GM19324 (cell line): ENCODE measurements around the gene LDB3.
"Not testable (repeated sequence)": the region's sequence is repeated elsewhere in the genome, so short reads cannot be mapped to it uniquely, and the experiment has no call there.

Source experiments
- ATAC-seq: cut with Tn5 transposase; IDR thresholded peaks from one replicate; pipeline ENCODE4 v1.9.1; 2021; ENCODE audit warnings: mild to moderate bottlenecking, moderate library complexity; ENCODE audit not compliant: unreplicated experiment, low FRiP score

Gene LDB3, protein sequence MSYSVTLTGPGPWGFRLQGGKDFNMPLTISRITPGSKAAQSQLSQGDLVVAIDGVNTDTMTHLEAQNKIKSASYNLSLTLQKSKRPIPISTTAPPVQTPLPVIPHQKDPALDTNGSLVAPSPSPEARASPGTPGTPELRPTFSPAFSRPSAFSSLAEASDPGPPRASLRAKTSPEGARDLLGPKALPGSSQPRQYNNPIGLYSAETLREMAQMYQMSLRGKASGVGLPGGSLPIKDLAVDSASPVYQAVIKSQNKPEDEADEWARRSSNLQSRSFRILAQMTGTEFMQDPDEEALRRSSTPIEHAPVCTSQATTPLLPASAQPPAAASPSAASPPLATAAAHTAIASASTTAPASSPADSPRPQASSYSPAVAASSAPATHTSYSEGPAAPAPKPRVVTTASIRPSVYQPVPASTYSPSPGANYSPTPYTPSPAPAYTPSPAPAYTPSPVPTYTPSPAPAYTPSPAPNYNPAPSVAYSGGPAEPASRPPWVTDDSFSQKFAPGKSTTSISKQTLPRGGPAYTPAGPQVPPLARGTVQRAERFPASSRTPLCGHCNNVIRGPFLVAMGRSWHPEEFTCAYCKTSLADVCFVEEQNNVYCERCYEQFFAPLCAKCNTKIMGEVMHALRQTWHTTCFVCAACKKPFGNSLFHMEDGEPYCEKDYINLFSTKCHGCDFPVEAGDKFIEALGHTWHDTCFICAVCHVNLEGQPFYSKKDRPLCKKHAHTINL

GRCh38 chr10:86668297-86669165 lies at the start of gene LDB3:
LDB3 (plus strand) TSS chr10:86668511; CDS start chr10:86668692, 181 bp downstream.
- no peak for ATAC-seq

DNA sequence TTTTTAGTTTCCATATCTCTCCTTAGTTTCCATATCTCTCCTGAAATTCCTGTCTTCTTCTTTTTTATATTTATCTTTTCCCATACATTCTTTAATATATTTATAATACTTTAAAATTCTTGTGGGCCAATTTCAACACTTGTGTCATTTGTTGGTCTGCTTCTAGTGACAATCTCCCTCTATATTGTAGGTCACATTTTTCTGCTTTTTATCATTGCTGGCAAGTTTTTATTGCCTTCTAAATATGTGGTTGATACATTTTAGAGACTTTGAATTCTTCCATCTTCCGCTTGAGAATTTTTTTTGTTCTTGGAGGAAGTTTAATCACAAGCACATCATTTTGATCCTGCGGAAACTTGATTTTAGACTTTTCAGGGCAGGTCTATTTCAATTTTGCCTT lies 40.0 kb upstream of the LDB3 start:
- ATAC-seq: no peak

DNA sequence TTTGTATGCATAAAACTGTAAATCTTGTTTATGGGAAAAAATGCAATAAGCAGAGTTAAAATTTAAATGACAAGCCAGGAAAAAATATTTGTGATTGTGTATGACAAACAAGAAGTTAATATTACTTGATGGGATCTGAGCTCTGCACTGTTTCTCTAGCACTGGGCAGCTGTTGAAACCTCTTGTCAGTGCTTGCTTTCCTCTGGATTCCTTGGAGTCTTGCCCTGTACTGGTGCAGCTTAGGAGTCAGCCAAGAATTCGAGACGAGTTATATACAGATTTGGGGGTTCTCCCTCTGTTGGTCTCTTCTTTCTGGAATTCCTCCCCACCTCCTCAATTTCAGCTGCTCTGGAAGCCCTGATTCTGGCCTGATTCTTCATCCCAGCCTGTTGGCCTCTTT lies 38.2 kb upstream of the LDB3 start:
- ATAC-seq: no peak

- ATAC-seq: no peak
Measured at GRCh38 chr10:86632009-86632800, 36.1 kb upstream of the LDB3 start.

DNA sequence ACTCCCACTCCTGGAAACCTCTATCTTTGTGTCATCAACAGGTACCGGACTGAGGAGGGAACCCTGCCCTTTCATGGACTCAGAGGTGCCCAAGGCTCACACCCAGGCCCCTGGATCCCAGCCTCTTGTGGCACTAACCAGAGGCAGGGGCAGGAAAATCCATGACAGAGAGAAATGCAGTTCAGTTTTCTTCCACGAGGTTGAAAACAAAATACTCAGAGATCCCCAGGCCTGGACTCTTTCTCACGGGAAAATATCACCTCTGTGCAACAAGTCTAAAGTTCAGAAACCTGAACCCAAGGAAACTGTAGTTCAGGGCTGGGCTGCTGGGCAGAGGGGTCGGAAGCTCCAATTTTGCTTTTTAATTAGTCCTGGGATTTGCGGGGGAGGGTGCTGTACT lies 35.4 kb upstream of the LDB3 start:
- ATAC-seq: no peak

DNA sequence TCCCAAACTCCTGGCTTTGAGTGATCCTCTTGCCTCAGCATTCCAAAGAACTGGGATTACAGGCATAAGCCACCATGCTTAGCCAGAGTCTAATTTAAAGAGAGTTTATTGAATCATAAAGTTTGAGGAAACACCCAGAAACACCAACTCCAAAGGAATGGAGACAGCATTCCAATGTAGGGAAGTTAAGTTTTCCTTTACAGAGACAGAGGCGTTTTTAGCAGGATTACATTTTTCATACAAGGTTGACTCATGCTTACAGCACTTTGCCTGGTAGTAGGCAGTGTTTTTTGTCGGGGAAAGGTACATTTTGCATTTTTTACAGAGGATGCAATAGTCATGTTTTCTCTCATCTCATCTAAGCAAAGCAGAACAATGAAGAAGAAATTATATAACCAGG lies 32.9 kb upstream of the LDB3 start:
- ATAC-seq: no peak

DNA sequence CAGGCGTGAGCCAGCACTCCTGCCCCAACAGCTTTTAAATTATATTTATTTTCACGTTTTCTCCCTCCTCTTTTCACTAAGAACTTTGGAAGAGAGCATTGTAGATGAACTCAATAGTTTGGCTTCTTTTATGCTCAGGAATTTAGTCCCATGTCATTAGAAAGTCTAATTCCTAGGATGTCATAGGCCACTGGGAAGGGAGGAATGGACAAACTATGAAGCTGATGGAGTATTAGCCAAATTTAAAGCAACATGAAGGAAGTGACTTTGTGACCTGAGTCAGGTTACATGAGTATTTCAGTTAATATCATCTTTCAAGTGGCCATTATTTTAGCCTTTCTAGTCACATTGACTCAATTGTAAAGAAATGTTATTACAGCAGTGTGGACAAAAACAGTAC lies 32.0 kb upstream of the LDB3 start:
- no peak for ATAC-seq

DNA sequence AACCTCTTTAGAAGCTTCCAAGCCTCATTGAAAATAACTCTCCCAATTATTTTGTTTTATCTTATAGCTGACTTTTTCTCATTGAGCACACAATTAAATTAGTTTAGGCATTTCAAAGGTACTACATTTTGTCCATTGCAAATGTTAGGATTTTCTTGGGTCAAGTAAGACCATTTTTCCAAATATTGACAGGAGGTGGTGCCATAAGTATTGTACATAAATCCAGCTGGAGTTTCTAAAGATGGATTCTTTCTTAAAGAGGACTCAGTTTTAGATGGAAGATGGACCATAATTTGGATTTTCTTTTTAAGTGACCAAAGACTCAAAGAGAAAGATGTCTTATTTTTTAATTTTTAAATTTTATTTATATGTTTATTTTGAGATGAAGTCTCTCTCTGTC lies 26.3 kb upstream of the LDB3 start:
- no peak for ATAC-seq

DNA sequence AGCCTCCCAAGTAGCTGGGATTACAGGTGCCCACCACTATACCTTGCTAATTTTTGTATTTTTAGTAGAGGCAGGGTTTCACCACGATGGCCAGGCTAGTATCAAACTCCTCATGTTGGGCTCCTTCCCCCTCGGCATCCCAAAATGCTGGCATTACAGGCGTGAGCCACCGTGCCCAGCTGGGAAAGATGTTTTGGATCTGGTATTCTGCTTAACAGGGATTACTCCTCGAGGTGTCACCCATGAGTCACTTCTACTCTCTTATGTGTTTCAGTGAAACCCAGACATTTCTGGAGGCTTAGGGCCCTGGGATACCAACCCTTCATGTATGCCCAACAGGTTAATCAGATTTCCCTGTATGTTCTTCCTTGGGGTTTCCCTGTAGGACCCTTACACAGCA lies 25.8 kb upstream of the LDB3 start:
- no peak for ATAC-seq

DNA sequence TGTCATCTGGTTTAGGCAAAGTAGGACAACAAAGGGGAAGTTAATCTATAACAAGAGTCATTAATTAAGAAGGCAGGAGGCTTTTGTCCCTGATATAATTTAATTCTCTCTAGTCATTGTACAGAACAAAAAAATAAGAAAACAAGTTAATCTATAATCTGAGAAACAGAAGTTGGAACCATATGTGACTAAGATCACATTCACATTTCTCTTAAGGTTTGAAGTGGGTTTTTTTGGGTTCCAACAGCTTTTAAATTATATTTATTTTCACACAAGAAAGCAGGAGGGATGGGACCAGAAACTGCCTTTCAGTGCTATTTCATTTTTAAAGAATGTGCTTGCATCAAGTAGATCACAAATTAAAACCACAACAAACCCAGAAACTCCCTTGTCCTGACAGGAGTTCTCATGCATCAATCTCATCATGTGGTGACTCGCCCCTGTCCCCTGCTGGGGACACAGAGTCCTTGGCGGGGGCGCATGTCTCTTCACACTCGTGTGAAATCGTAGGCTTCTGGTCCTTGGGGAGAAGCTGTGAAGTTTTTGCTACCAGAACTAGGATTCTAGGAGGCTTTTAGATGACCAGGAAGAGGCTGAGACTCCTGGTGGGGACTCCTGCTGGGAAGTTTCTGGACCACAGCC lies 24.0 kb upstream of the LDB3 start:
- no peak for ATAC-seq

GRCh38 chr10:86644794-86645445 lies 23.4 kb upstream of the LDB3 start:
- ATAC-seq: no peak

DNA sequence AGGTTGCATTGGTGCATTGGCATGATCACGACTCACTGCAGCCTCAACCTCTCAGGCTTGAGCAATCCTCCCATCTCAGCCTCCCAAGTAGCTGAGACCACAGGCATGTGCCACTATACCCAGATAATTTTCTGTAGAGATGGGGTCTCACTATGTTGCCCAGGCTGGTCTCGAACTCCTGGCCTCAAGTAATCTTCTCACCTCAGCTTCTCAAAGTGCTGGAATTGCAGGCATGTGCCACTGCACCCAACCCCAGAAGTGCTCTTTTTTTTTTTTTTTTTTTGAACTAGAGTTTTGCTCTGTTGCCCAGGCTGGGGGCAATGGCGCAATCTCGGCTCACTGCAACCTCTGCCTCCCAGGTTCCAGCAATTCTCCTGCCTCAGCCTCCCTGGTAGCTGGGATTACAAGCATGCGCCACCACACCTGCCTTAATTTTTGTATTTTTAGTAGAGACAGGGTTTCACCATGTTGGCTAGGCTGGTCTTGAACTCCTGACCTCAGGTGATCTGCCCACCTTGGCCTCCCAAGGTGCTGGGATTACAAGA lies 22.6 kb upstream of the LDB3 start:
- not testable (repeated sequence) for ATAC-seq

DNA sequence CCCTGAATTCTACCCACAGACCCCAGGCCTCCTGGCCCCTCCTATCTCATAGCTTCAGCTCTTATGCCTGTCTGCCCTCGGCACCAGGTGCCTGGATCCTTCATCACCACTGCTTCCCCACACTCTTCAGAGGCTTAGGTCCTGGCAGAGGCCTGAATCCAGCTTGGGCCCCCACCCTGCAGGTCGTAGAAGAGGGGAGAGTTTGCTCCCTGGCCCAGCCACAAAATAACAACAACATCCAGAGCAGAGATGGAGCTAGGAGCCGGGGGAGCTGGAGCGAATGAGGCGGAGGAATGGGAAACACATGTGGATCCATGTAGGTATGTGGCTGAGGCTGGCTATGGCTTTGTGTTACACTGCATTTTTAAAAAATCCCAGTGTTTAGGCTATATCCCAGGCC lies 21.8 kb upstream of the LDB3 start:
- ATAC-seq: no peak

DNA sequence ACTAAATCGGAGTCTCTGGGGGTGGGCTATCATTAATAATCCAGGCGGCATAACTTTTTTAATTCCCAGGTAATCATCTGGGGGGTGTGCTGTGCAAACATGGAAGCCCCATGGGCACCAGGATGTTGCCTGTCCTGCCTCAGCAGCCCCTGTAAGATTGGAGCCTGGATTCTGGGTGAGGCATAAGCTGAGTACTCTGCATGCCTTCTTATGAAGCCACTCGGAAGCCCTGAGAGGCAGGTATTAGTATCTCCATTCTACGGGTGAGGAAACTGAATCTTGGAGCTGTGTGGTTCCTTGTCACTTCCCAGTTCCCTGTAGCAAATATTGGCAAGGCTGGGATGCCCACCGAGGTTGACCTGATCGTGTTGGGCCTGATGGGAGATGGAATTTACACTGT lies 21.4 kb upstream of the LDB3 start:
- no peak for ATAC-seq

GRCh38 chr10:86647773-86648703 lies 20.3 kb upstream of the LDB3 start:
- ATAC-seq: no peak

DNA sequence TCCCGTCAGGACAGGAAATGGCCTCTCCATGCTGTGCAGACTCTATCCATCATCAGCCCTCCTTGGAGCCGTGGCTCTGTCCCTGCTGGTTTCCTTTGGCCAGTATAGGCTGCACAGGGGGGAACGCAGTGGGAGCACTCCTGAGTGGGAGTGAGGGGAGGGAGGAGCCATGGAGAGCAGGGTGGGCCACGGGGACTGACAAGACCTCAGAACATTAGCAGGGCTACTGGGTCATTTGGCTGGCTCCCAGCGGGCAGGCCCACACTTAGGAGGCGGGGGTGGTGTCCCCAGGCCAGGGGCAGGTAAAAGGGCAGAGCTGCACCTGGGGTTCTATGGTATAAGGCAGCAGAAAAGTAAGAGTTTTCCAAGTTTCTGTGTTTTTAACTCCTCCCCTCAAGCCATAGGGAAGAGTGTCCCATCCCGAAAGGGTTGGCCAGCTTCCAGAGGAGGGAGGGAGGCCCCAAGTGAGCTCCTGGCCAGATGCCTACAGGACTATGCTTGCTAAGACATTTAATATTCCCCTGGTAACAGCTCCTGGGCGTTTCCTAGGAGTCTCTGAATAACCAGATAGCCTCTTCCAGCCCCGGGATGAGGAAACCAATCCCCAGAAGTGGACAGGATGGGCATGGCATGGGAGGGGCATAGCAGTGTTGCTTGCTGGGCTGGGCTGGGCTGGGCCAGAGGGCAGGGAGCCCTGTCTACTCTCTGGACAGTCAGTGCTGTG lies 19.4 kb upstream of the LDB3 start:
- no peak for ATAC-seq

GRCh38 chr10:86649471-86650150 lies 18.7 kb upstream of the LDB3 start:
- no peak for ATAC-seq
